ENCODE measurements around the gene TTLL9.

Gene TTLL9

GRCh38 chr20:31837896-31838397 is 32.5 kb upstream of the TTLL9 start:
- no peak for DNase-seq

DNA sequence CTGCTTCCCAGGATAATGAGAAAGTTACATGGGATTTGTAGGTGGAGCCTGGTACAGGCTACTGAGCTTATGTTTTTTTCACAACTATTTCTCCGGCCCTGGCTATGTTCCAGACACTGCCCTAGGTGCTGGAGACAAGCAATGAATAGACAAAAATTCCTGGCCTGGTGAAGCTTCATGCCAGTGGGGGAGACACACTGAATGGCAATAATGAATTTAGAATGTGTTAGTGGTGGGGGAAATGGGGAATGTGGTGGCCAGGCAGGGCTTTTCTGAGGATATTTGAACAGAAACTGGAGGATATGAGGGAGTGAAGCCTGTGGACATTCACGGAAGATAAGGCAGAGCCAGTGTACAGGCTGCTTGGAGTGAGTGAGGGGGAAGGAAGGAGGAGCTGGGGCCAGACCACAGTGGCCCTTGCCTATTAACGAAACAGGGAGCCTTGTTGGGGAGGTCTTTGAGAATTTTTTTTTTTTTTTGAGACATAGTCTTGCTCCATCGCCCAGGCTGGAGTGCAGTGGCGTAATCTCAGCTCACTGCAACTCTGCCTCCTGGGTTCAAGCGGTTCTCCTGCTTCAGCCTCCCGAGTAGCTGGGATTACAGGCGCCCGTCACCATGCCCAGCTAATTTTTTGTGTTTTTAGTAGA is 31.7 kb upstream of the TTLL9 start:
- DNase-seq, result no peak

GRCh38 chr20:31839782-31840487 is 30.5 kb upstream of the TTLL9 start:
- no peak for DNase-seq

DNA sequence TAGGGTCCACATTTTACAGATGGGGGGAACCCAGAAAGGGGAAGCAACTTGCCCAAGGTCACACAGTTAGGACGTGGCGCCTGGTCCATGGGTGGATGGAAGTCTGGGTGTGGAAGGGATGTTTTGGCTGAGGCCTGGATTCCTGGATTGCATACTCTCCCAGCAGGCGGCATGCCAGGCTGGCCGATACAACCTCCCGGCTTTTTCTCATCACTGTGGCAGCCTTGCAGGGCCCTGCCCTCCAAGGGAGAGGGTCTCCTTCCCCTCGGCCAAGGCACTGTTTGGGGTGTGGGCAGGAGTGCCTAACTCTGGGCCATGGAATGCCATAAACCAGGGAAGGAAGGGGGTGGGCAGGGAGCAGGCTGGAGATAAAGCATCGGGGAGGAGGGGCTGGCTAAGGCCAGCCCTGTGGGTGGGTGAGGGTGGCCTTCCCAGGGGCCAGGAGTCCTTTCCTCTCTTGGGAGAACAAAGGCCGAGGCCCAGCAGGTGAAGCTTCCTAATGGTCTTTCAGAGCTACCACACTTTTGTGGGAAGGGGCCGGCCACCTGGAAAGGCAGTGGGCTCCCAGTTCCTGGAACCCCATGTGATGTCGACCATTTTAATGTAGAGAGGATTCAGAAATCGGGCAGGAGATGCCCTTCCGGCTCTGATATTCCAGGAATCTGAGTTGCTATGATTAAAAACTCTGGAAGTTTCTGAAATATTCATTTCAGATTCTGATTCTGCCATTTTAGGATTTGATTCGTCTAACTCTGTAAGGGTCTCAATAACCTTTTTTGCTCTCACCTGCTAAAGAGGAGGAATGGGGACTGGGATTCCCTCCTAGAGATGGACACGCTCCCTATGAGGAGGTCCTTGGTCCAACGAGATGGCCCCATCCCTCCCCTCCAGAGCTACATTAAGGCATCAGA is 29.3 kb upstream of the TTLL9 start:
- no peak for DNase-seq

DNA sequence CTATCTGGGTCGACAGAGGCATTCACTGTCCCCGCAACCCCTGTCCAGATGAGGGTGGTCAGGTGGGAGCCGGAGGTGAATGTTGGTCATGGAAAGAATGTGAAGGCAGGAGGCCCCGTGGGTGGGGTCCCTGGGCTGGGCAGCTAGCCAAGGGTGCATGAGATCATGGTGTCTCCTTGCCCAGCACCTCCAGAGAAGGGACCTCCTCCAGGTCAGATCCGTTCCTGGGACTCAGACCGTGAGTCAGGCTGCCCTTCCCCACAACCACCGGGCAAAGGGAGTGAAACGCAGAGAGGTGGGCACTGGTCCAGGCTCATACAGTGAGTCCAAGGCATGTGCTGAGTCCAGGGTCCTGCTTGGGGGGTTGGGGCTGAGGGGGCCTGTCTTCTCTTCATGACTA is 28.5 kb upstream of the TTLL9 start:
- DNase-seq, result no peak

GRCh38 chr20:31842471-31843157 is 27.8 kb upstream of the TTLL9 start:
- no peak for DNase-seq

GRCh38 chr20:31843288-31843687 is 27.1 kb upstream of the TTLL9 start:
- DNase-seq, result no peak

- DNase-seq, result no peak
Measured at GRCh38 chr20:31843881-31844280, 26.6 kb upstream of the TTLL9 start.

DNA sequence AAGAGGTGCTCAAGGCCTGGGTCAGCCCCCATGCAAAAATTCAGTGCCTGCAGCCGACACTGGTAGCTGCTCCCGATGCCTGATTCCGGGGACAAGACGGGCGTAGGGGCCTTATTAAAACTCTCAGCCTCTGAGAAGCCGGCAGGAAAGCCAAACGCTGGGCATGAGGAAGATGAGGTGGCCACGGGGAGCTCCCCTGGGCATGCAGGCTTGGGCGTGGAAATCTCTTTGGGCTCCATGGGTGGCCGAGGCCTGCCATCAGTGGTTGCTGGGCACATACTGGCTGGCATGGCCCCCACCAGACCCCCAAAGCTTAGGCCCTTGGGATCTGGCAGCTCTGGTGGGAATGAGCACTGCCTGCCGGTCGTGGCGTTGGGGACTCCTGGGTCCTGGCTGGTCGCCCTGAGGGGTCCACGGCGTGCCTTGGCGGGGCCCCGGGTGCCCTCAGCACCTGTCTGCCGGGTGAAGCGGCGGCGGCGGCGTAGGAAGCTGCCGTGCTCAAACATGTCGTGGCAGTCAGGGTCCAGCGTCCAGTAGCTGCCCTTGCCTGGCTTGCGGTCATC is 25.6 kb upstream of the TTLL9 start:
- no peak for DNase-seq

GRCh38 chr20:31845300-31845863 is 25.1 kb upstream of the TTLL9 start, which contains the start of gene FOXS1:
TSS of gene FOXS1 (minus strand) at chr20:31845604. CDS start at chr20:31845542, 62 bp downstream.
- DNase-seq, result no peak

- DNase-seq, result no peak
Measured at GRCh38 chr20:31846793-31847138, 23.7 kb upstream of the TTLL9 start.

DNA sequence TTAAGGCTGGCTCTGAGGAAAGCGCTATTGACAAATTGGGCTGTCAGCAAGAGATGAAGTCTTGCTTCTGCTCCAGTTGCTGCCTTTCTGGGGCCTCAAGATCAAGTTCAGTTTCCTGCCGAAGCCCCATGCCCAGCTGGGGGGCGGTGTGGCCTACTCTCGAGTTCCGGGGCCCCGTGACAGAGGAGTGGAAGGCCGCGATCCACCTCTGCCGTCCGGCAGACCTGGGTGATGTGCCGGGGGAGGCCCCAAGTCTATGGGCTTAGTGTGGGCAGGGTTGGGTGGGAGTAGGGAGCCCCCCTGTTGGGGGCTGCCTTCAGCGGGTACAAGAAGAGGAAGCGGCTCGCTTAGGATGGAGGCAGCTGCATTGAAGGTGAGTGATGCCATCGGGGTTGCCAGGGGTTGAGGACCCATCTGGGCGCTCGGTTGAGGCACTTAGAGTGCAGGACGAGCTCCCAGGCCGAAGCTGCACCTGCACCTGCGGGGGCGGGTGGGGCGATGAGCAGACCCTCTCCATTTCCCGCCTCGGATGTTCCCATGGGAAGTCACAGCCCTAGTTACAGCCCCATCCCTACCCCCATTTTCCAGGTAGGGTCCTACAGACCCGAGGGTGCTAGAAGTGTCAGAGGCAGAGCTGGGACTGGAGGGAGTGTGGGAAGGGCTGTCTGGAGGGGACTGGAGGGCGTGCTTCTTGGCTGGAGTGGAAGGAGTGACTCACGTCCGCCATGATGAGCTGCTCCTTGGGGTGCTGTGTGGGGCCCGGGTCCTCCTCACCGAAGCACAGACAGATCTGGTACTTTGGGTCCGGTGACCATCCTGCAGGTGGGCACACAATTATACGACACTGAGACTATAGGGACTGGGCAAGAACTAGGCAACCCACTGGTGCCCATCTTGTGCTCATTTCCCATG is 22.1 kb upstream of the TTLL9 start:
- no peak for DNase-seq

DNA sequence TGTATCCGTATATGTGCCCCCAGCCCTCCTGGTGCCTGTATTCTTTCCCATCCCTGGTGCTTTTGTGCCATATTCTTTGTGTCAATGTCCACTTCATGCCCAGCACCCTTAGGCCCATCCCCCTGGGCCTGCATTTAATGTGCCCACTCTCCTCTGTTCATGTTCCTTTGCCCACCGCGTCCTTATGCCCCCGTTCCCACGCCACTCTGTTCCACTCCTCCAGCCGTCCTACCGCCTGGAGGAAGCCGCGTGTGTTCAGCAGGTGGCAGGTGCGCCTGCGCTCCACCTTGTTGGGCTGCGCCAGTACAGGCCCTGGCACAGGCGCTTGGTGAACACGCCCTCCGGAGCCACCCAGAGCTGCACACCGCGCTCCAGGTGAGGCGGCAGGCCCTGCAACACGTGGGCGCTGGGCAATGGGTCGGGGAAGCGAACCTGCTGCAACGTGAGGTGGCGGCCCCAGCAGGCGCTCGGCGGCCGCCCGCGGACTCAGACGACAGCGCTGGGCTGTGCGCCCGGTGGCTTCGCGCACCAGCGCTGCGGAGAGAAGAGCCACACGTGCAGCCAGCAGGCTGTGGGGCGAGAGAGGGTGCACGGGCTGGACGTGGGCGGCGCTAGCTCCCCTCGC is 21.0 kb upstream of the TTLL9 start:
- no peak for DNase-seq

- DNase-seq, result no peak
Measured at GRCh38 chr20:31851240-31851955, 19.0 kb upstream of the TTLL9 start.

- DNase-seq, result no peak
Measured at GRCh38 chr20:31853481-31853880, 17.0 kb upstream of the TTLL9 start.

DNA sequence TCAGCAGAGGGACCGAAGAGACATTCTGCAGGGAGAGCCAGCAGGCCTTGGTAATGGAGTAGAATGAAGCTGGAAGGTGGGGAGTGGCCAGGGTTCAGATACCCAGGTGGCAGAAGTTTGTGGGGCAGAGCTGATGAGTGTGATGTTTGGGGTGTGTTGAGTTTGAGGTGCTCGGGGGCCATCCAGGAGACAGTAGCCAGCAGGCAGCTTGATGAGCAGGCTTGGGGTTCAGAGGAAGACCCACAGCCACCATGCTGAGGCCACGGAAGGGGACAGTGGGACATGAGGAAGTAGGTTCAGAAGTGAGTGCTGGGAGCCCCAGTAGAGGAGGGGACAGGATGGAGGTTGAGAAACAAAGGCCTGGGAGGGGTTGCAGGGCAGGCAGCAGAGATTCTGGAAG is 13.9 kb upstream of the TTLL9 start:
- no peak for DNase-seq

DNA sequence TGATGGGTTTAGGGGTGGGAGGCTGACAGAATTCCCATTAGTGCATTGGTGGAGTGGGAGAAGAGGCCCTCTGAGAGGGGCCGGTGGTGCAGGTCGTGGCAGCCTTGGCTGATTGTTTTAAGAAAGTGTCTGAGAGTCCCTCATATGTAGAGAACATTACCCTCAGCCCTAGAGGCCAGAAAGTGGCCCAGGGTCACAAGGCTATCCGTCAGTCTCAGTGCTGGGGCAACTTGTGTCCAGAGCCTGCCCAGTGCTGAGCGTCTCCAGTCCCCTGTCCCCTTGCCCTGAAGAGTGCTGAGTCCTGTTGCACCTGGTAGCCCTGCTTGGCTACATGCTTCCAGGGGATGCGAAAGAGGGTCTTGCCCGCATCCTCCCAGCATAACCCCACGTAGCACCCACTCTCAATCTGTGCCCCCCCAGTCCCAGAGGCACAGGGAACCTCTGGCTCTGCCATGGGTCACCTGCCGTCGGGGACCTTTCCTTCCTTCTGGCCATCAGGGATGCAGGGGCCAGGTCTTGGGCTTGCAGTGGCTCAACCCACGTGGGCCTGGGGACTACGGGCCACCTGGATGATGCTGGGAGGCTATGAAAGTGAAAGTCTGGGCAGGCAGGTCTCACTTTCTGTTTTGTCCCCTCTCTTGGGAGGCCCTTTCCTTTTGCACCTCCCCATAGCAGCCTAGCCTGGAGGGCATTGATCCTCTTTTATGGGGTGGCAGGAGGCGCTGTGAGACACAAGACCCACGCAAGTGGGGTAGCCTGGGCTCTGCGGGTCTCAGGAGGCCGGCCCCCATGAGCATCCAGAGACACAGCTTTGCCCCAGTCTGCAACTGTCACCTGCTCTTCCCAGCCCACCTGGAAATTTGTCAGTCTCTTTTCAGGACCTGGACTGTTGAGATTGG is 12.3 kb upstream of the TTLL9 start:
- DNase-seq, result no peak

GRCh38 chr20:31858760-31859083 is 11.7 kb upstream of the TTLL9 start:
- no peak for DNase-seq
